IMR-90 (cell line): ENCODE measurements around the gene PNPLA1. TPM values are rescaled to one million over a fixed set of nuclear protein-coding genes. Genes with fewer than 3 reads are reported as not detected.

ENCODE experiments used
- ATAC-seq: fragments of 200-7000 bp; cut with Tn5 transposase; 2 replicates; pipeline ENCODE4 v1.9.1; 2020; ENCODE audit warnings: low read depth, mild to moderate bottlenecking, moderate library complexity
- BruUV-seq: library from RNA; stranded (reverse); fragments of 400-500 nt; replicated peaks from 2 replicates; lab custom pipeline; 2021; lab: Mats Ljungman, UMichigan
- CTCF ChIA-PET: fragments of 300-600 bp; formaldehyde crosslinking; extraction: SDS; loops from one replicate; lab custom pipeline; 2021; ENCODE audit warnings: antibody characterized with exemption; lab: Yijun Ruan, JAX
- POLR2A ChIA-PET: fragments of 300-600 bp; sonication (Branson Sonifier 250); formaldehyde crosslinking; loops from one replicate; lab custom pipeline; 2022; ENCODE audit warnings: antibody characterized with exemption; ENCODE audit not compliant: unreplicated experiment; lab: Charles Lee
- DNase-seq: peaks from one replicate; pipeline ENCODE4 v3.0.0; 2013
- H2AFZ ChIP-seq: replicated peaks from 2 replicates; pipeline ENCODE3; 2013; ENCODE audit warnings: low read length, mild to moderate bottlenecking; ENCODE audit not compliant: poor library complexity
- H2AK5ac ChIP-seq: 2 replicates; pipeline ENCODE4 v1.6.1; 2013; ENCODE audit warnings: low read depth, low read length, inconsistent platforms
- H2AK9ac ChIP-seq: replicated peaks from 2 replicates; pipeline ENCODE3; 2013; ENCODE audit warnings: mild to moderate bottlenecking, low read depth, low read length, moderate library complexity; ENCODE audit not compliant: poor library complexity
- H2BK120ac ChIP-seq: 2 replicates; pipeline ENCODE4 v1.6.1; 2013; ENCODE audit warnings: low read depth, low read length, inconsistent platforms
- H2BK15ac ChIP-seq: 3 replicates; pipeline ENCODE4 v1.6.1; 2013; ENCODE audit warnings: low read depth, low read length, inconsistent platforms
- H2BK20ac ChIP-seq: 2 replicates; pipeline ENCODE4 v1.6.1; 2013; ENCODE audit warnings: low read depth, mild to moderate bottlenecking, inconsistent platforms, low read length, moderate library complexity
- H2BK5ac ChIP-seq: 2 replicates; pipeline ENCODE4 v1.6.1; 2013; ENCODE audit warnings: mild to moderate bottlenecking, low read depth, low read length, inconsistent platforms; ENCODE audit not compliant: poor library complexity, severe bottlenecking
- H3K14ac ChIP-seq: replicated peaks from 2 replicates; pipeline ENCODE4 v1.6.1; 2013; ENCODE audit warnings: low read depth, low read length, inconsistent platforms
- H3K18ac ChIP-seq: 2 replicates; pipeline ENCODE4 v1.6.1; 2013; ENCODE audit warnings: low read depth, low read length, control low read depth
- H3K23ac ChIP-seq: 2 replicates; pipeline ENCODE4 v1.6.1; 2013; ENCODE audit warnings: low read depth, low read length, inconsistent platforms
- H3K27ac ChIP-seq: 2 replicates; pipeline ENCODE4 v1.5.1; 2013; ENCODE audit warnings: mild to moderate bottlenecking, control low read depth, low read length; ENCODE audit not compliant: insufficient read depth
- H3K27me3 ChIP-seq: 2 replicates; pipeline ENCODE4 v1.6.1; 2013; ENCODE audit warnings: low read length; ENCODE audit not compliant: control insufficient read depth, insufficient read depth
- H3K36me3 ChIP-seq: 2 replicates; pipeline ENCODE4 v1.6.1; 2013; ENCODE audit warnings: low read length, mixed read lengths; ENCODE audit not compliant: control insufficient read depth, insufficient read depth
- H3K4ac ChIP-seq: 2 replicates; pipeline ENCODE4 v1.6.1; 2013; ENCODE audit warnings: low read depth, low read length, inconsistent platforms
- H3K4me1 ChIP-seq: 2 replicates; pipeline ENCODE4 v1.6.1; 2013; ENCODE audit warnings: low read length, mixed read lengths; ENCODE audit not compliant: control insufficient read depth, insufficient read depth
- H3K4me2 ChIP-seq: 2 replicates; pipeline ENCODE4 v1.6.1; 2013; ENCODE audit warnings: low read depth, mild to moderate bottlenecking, control low read depth, low read length, moderate library complexity
- H3K4me3 ChIP-seq: 2 replicates; pipeline ENCODE4 v1.5.1; 2013; ENCODE audit warnings: low read depth, mild to moderate bottlenecking, control low read depth, low read length, moderate library complexity; ENCODE audit not compliant: insufficient read depth
- H3K56ac ChIP-seq: 2 replicates; pipeline ENCODE4 v1.6.1; 2013; ENCODE audit warnings: low read length, inconsistent platforms; ENCODE audit not compliant: insufficient read depth; ENCODE audit errors: extremely low read depth
- H3K79me1 ChIP-seq, 2 experiments: 2 replicates each; pipeline ENCODE4 v1.6.1; 2013; ENCODE audit warnings: low read length in 2 of 2, inconsistent platforms in 1 of 2, low read depth in 1 of 2
- H3K9ac ChIP-seq: 2 replicates; pipeline ENCODE4 v1.6.1; 2013; ENCODE audit warnings: low read depth, low read length, control low read depth
- H3K9me1 ChIP-seq: 2 replicates; pipeline ENCODE4 v1.6.1; 2013; ENCODE audit warnings: low read length, inconsistent platforms; ENCODE audit not compliant: insufficient read depth
- H3K9me3 ChIP-seq: 2 replicates; pipeline ENCODE4 v1.6.1; 2013; ENCODE audit warnings: low read length; ENCODE audit not compliant: control insufficient read depth, insufficient read depth
- H4K20me1 ChIP-seq: 2 replicates; pipeline ENCODE4 v1.6.1; 2013; ENCODE audit warnings: low read length, inconsistent platforms; ENCODE audit not compliant: insufficient read depth
- H4K5ac ChIP-seq: 2 replicates; pipeline ENCODE4 v1.6.1; 2013; ENCODE audit warnings: mild to moderate bottlenecking, low read depth, low read length, control low read depth
- H4K8ac ChIP-seq, 2 experiments: 2 replicates each; pipeline ENCODE4 v1.6.1; 2013; ENCODE audit warnings: low read depth in 2 of 2, low read length in 2 of 2, control low read depth in 1 of 2, inconsistent platforms in 1 of 2
- H4K91ac ChIP-seq: 2 replicates; pipeline ENCODE4 v1.6.1; 2013; ENCODE audit warnings: low read depth, low read length, inconsistent platforms; ENCODE audit not compliant: insufficient read depth
- BHLHE40 ChIP-seq: fragments of 150-350 bp; IDR thresholded peaks from 2 replicates; pipeline ENCODE4 v1.6.1; 2016; ENCODE audit warnings: mild to moderate bottlenecking, low read depth, low read length
- CEBPB ChIP-seq: IDR thresholded peaks from 2 replicates; pipeline ENCODE4 v1.6.1; 2012; ENCODE audit warnings: low read depth, low read length, improper control_type of control experiment
- CTCF ChIP-seq: conservative IDR thresholded peaks from 2 replicates; pipeline ENCODE4 v1.5.1; 2012; ENCODE audit warnings: mild to moderate bottlenecking, low read depth, low read length, improper control_type of control experiment
- FOS ChIP-seq: fragments of 150-350 bp; IDR thresholded peaks from 2 replicates; pipeline ENCODE4 v1.6.1; 2016; ENCODE audit warnings: low read depth, low read length
- MAFK ChIP-seq: IDR thresholded peaks from 2 replicates; pipeline ENCODE4 v1.6.1; 2012; ENCODE audit warnings: low read depth, low read length, improper control_type of control experiment
- POLR2A ChIP-seq: IDR thresholded peaks from 2 replicates; pipeline ENCODE4 v1.6.1; 2012; ENCODE audit warnings: mild to moderate bottlenecking, low read depth, low read length
- SMC3 ChIP-seq: fragments of 150-350 bp; IDR thresholded peaks from 2 replicates; pipeline ENCODE4 v1.6.1; 2016; ENCODE audit warnings: low read depth, mild to moderate bottlenecking, antibody characterized with exemption, low read length, moderate library complexity
- WGBS, 2 experiments: methylation state at CpG; one replicate each; pipeline versions ENCODE4 v1.1.5 to v1.1.7; 2013; ENCODE audit warnings: missing lambda C conversion rate in 2 of 2; ENCODE audit not compliant: insufficient read length in 1 of 2; ENCODE audit errors: extremely low coverage in 2 of 2; 5-methylcytosine and 5-hydroxymethylcytosine counted together
- dilution Hi-C: fragments of 300-500 bp; cut with HindIII; formaldehyde crosslinking; loops from one replicate; pipeline ENCODE4 v1.14.3; 2018; ENCODE audit warnings: low sequenced_read_pairs; ENCODE audit not compliant: unreplicated experiment
- in situ Hi-C: fragments of 300-500 bp; cut with MboI; formaldehyde crosslinking; loops from 3 replicates; pipeline ENCODE4 v1.14.3; 2019; ENCODE audit warnings: low sequenced_read_pairs, inconsistent platforms, mixed read lengths
- intact Hi-C: fragments of 100-400 bp; cut with micrococcal nuclease; formaldehyde crosslinking; loops from 2 replicates; pipeline ENCODE4 v1.10.0; 2022
- polyA plus RNA-seq, 3 experiments: library from polyadenylated mRNA; depleted of rRNA; stranded (reverse); fragments of >200 nt; gene quantifications; 2 replicates each; pipeline ENCODE4 v1.2.3, GENCODE V29; 2012; ENCODE audit warnings: low replicate concordance in 1 of 3
- total RNA-seq: library from RNA; depleted of rRNA; stranded (reverse); fragments of >200 nt; gene quantifications from 2 replicates; pipeline ENCODE4 v1.2.3, GENCODE V29; 2012
- TF ChIP-seq, protein P1 (sequence below): fragments of 150-350 bp; IDR thresholded peaks from 2 replicates; pipeline ENCODE4 v1.6.1; 2016; ENCODE audit warnings: low read depth, mild to moderate bottlenecking, low read length, moderate library complexity, borderline replicate concordance

Gene PNPLA1
- total and polyA plus RNA-seq, 2 of the 4 experiments (the other 2 are of a cell fraction), result not detected

GRCh38 chr6:36331381-36331780 lies 61.5 kb downstream of the PNPLA1 start:
- no peak overlapping the region for H3K18ac ChIP-seq
- no peak overlapping the region for H3K4me2 ChIP-seq
- H2BK20ac ChIP-seq, result no peak overlapping the region
- ChIA-PET POLR2A (no interaction called here), CTCF (no interaction called here)
- intact Hi-C loops (no loop called here), in situ Hi-C loops (no loop called here), dilution Hi-C loops (no loop called here)
- no peak overlapping the region for H3K27ac ChIP-seq
- H3K9me3 ChIP-seq, result no peaks in the 10 kb centered on the region; the same call in 1 of the 2 replicates
- no peak overlapping the region for H2BK5ac ChIP-seq
- no peak overlapping the region for H2AK5ac ChIP-seq
- no peaks in the 10 kb centered on the region for H3K36me3 ChIP-seq
- no peak for TF ChIP-seq FOS
- TF ChIP-seq SMC3, result no peak
- no peak for TF ChIP-seq BHLHE40
- no peak for TF ChIP-seq POLR2A
- TF ChIP-seq, protein P1, sequence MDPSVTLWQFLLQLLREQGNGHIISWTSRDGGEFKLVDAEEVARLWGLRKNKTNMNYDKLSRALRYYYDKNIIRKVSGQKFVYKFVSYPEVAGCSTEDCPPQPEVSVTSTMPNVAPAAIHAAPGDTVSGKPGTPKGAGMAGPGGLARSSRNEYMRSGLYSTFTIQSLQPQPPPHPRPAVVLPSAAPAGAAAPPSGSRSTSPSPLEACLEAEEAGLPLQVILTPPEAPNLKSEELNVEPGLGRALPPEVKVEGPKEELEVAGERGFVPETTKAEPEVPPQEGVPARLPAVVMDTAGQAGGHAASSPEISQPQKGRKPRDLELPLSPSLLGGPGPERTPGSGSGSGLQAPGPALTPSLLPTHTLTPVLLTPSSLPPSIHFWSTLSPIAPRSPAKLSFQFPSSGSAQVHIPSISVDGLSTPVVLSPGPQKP, result no peak
- no peak for TF ChIP-seq CEBPB
- no peak for TF ChIP-seq MAFK
- no peak for TF ChIP-seq CTCF
- peaks cover 85% of the 10 kb centered on the region for H3K27me3 ChIP-seq
- H3K79me1 ChIP-seq, result no peaks in the 10 kb centered on the region
- no peak overlapping the region for H4K8ac ChIP-seq
- H3K56ac ChIP-seq, result no peak overlapping the region
- no peak overlapping the region for H3K23ac ChIP-seq
- no peak overlapping the region for H2AFZ ChIP-seq
- ATAC-seq (no peak), DNase-seq (no peak)
- H3K4me3 ChIP-seq, result no peak overlapping the region
- H4K5ac ChIP-seq, result no peak overlapping the region
- no peak overlapping the region for H3K9ac ChIP-seq
- no peak overlapping the region for H4K91ac ChIP-seq
- H2AK9ac ChIP-seq, result no peak overlapping the region
- no peak overlapping the region for H3K4ac ChIP-seq
- H3K4me1 ChIP-seq, result no peaks in the 10 kb centered on the region
- no peaks in the 10 kb centered on the region for H4K20me1 ChIP-seq
- H2BK120ac ChIP-seq, result no peak overlapping the region
- no peak overlapping the region for H3K14ac ChIP-seq
- H3K9me1 ChIP-seq, result 0 out of 2 replicates have a peak, but pooled peaks cover 6% of the 10 kb centered on the region
- H2BK15ac ChIP-seq, result no peak overlapping the region
- BruUV-seq, result no TSS peak
- WGBS, 2 experiments, result no CpG with 5 or more reads among the region's 6 CpGs
